MCF 10A (cell line): ENCODE measurements around the gene RASA2. TPM values are rescaled to one million over a fixed set of nuclear protein-coding genes. Genes with fewer than 3 reads are reported as not detected.

Experiments
- BruUV-seq: library from RNA; stranded (reverse); fragments of 400-500 nt; replicated peaks from 2 replicates; lab custom pipeline; 2021; lab: Mats Ljungman, UMichigan
- CTCF ChIA-PET: fragments of 300-600 bp; sonication (Branson Sonifier 250); formaldehyde crosslinking; extraction: SDS; loops from one replicate; lab custom pipeline; 2021; ENCODE audit warnings: antibody characterized with exemption, inconsistent platforms; lab: Yijun Ruan, JAX
- POLR2A ChIA-PET: fragments of 300-600, 350-650 bp; sonication (Branson Sonifier 250); formaldehyde crosslinking; extraction: SDS; loops from one replicate; lab custom pipeline; 2020; ENCODE audit warnings: antibody characterized with exemption, inconsistent platforms; lab: Yijun Ruan, JAX
- DNase-seq: peaks from one replicate; pipeline ENCODE4 v3.0.0-alpha.2; 2018; ENCODE audit not compliant: unreplicated experiment
- H3K27ac Mint-ChIP-seq: one replicate; pipeline ENCODE4 v1.8.0; 2022; ENCODE audit warnings: mild to moderate bottlenecking, low read depth, mixed read lengths; ENCODE audit not compliant: unreplicated experiment
- H3K27me3 Mint-ChIP-seq: one replicate; pipeline ENCODE4 v1.8.0; 2022; ENCODE audit warnings: mixed read lengths; ENCODE audit not compliant: insufficient read depth, unreplicated experiment
- H3K36me3 Mint-ChIP-seq: one replicate; pipeline ENCODE4 v1.8.0; 2022; ENCODE audit warnings: mild to moderate bottlenecking, moderate library complexity, mixed read lengths; ENCODE audit not compliant: insufficient read depth, unreplicated experiment
- H3K4me1 Mint-ChIP-seq: one replicate; pipeline ENCODE4 v1.8.0; 2022; ENCODE audit warnings: mixed read lengths; ENCODE audit not compliant: insufficient read depth, unreplicated experiment
- H3K4me3 Mint-ChIP-seq: one replicate; pipeline ENCODE4 v1.8.0; 2022; ENCODE audit warnings: mild to moderate bottlenecking, moderate library complexity, mixed read lengths; ENCODE audit not compliant: unreplicated experiment
- H3K9me3 Mint-ChIP-seq: one replicate; pipeline ENCODE4 v1.8.0; 2022; ENCODE audit warnings: mixed read lengths; ENCODE audit not compliant: unreplicated experiment
- intact Hi-C: fragments of 100-400 bp; cut with micrococcal nuclease; formaldehyde crosslinking; loops from 2 replicates; pipeline ENCODE4 v1.14.1; 2022
- total RNA-seq: library from RNA; stranded (reverse); gene quantifications from 2 replicates; pipeline ENCODE4 v1.2.3, GENCODE V29; 2022
- TF ChIP-seq, protein P1 (sequence below): fragments of 200-600 bp; IDR thresholded peaks from one replicate; pipeline ENCODE4 v1.8.0; 2022; ENCODE audit warnings: antibody characterized with exemption, mild to moderate bottlenecking; ENCODE audit not compliant: unreplicated experiment

RASA2 gene
- total RNA-seq, 1 experiment from 2014 or later, result 19.5 TPM

DNA sequence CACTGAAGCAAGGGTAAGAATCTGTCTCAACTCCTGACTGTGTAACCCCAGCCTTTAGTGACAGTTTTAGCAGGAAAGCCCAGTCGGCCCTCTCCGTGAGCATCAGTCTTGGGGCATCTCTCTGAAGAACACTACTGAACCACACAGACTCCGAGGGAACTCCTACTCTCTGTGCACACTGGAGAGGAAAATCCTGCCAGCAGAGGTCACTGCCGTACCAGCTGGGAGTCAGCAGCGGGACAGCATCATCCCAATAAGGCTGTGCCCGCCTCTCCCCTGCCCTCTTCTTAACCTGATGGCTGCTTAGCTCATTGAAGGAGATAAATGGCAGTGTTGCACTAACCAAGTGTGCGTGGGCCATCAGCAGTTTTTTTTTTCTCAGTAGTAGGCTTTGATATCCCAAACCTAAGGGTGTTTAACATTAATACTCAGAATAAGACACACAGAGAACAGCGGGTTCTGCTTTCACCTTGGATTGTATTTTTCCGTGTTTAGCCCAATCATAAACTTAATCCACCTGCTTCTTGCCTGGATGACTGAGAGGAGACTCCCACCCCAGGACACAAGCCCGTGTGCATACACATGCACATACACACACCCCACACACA is 26.6 kb upstream of the RASA2 start:
- Mint-ChIP-seq H3K4me3 (no peak overlapping the region), H3K27me3 (no peaks in the 10 kb centered on the region), H3K9me3 (no peaks in the 10 kb centered on the region), H3K27ac (no peak overlapping the region), H3K36me3 (no peaks in the 10 kb centered on the region), H3K4me1 (no peaks in the 10 kb centered on the region)
- intact Hi-C loops, result loop anchor here (1.0 kb wide), 5 partner anchors 101 to 538 kb away; partner anchors contain the start of gene RNF7
- peak; percentile 88 for DNase-seq
- no TSS peak for BruUV-seq
- POLR2A ChIA-PET, result interaction anchor here (0.6 to 2.8 kb wide), 5 partner anchors 9 to 542 kb away, joined by 3 to 16 read pairs (median 3); partner anchors contain the start of gene RASA2
- TF ChIP-seq, protein P1, sequence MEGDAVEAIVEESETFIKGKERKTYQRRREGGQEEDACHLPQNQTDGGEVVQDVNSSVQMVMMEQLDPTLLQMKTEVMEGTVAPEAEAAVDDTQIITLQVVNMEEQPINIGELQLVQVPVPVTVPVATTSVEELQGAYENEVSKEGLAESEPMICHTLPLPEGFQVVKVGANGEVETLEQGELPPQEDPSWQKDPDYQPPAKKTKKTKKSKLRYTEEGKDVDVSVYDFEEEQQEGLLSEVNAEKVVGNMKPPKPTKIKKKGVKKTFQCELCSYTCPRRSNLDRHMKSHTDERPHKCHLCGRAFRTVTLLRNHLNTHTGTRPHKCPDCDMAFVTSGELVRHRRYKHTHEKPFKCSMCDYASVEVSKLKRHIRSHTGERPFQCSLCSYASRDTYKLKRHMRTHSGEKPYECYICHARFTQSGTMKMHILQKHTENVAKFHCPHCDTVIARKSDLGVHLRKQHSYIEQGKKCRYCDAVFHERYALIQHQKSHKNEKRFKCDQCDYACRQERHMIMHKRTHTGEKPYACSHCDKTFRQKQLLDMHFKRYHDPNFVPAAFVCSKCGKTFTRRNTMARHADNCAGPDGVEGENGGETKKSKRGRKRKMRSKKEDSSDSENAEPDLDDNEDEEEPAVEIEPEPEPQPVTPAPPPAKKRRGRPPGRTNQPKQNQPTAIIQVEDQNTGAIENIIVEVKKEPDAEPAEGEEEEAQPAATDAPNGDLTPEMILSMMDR, result peak; percentile 89
- CTCF ChIA-PET, result interaction anchor here (0.5 to 11.3 kb wide), 51 partner anchors 8 to 555 kb away, joined by 3 to 392 read pairs (median 3); no protein-coding TSS in a partner anchor

DNA sequence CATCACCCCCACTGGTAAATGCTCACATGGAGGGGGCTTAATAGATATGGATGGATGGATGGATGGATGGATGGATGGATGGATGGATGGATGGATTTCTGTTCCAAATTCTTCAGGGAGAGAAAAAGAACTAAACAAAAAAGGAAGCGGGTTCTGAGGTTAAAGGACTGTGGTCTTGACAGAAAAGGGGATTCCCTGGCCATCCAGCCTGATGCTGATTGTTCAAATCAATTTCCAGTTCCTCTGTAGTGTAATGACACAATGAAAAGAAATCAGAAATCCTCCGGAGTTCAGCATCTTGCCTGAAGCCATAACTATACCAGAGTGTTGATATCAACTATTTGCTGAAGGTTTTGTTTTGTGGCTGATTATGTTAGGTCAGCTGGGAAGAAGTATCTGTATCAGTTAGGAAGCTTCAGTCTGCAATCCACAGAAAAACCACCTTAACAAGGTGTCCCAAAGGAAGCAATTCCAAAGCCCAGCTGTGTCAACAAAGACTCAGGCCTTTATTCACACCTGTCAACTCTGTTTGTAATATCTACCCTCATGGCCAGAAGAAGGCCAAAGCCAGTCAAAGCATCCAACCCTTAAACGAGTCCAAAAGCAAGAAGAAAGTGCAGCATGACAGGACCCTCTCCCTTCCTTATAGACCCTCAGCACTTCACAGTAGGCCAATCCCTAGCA is 24.5 kb upstream of the RASA2 start:
- no peak overlapping the region for H3K27ac Mint-ChIP-seq
- H3K27me3 Mint-ChIP-seq, result no peaks in the 10 kb centered on the region
- H3K4me1 Mint-ChIP-seq, result no peaks in the 10 kb centered on the region
- H3K9me3 Mint-ChIP-seq, result no peaks in the 10 kb centered on the region
- no peak for DNase-seq
- no peak overlapping the region for H3K4me3 Mint-ChIP-seq
- intact Hi-C loops, result no loop called here
- no TSS peak for BruUV-seq
- CTCF ChIA-PET, result interaction anchor here (0.9 to 11.3 kb wide), 6 partner anchors 8 to 154 kb away, joined by 3 to 392 read pairs (median 6); no protein-coding TSS in a partner anchor
- TF ChIP-seq, protein P1, result no peak
- POLR2A ChIA-PET, result interaction anchor here (0.9 to 2.8 kb wide), 2 partner anchors 25 to 98 kb away, joined by 5 to 16 read pairs; no protein-coding TSS in a partner anchor
- H3K36me3 Mint-ChIP-seq, result no peaks in the 10 kb centered on the region

DNA sequence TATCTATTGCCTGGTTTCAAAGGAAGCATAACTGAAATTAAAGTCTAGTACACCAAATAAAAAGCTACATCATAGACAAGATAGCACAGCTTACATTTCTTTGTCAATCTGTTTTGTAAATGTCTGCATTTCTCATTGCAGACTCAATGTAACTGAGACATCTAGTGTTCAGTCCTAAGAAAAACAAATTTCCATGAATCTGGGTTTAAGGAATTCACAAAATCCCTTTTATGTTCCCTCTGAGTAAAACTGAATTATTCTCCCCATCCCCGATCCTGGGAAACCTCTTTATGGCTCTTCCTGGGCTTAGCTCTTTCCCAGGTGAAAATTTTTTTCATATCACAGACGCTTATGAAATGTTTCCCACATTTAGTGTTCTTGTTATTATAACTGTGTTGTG is 21.6 kb upstream of the RASA2 start:
- H3K27me3 Mint-ChIP-seq, result no peaks in the 10 kb centered on the region
- H3K9me3 Mint-ChIP-seq, result peaks cover 8% of the 10 kb centered on the region
- DNase-seq, result no peak
- CTCF ChIA-PET, result interaction anchor here (0.6 to 1.7 kb wide), 20 partner anchors 10 to 1006 kb away, joined by 3 to 13 read pairs (median 4); no protein-coding TSS in a partner anchor
- TF ChIP-seq, protein P1, result peak; percentile 8
- no peak overlapping the region for H3K27ac Mint-ChIP-seq
- H3K4me1 Mint-ChIP-seq, result no peaks in the 10 kb centered on the region
- BruUV-seq, result no TSS peak
- POLR2A ChIA-PET, result interaction anchor here (0.6 to 1.3 kb wide), 8 partner anchors 10 to 158 kb away, joined by 3 to 5 read pairs (median 4); no protein-coding TSS in a partner anchor
- intact Hi-C loops, result no loop called here
- no peaks in the 10 kb centered on the region for H3K36me3 Mint-ChIP-seq
- no peak overlapping the region for H3K4me3 Mint-ChIP-seq

DNA sequence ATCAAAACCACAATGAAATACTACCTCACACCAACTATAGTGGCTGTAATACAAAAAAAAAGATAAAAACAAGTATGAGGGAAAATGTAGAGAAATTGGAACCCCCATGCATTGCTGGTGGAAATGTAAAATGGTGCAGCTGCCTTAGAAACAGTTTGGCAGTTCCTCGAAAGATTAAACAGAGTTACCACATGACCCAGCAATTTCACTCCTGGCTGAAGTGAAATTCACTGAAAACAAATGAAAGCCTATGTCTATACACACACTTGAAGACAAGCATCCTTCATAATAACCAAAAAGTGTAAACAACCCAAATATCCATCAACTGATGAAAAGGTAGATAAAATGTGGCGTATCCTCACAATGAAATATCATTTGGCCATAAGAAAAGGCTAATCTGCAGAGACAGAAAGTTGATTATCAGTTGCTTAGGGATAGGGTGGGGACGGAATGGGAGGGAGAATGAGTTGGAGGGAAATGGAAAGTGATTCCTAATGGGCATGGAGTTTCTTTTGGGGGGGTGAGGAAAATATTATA is 20.1 kb upstream of the RASA2 start:
- CTCF ChIA-PET, result interaction anchor here (0.9 kb wide), 1 partner anchor 93 kb away, joined by 3 read pairs; no protein-coding TSS in a partner anchor
- Mint-ChIP-seq H3K27ac (no peak overlapping the region), H3K9me3 (peaks cover 8% of the 10 kb centered on the region), H3K4me1 (no peaks in the 10 kb centered on the region), H3K27me3 (no peaks in the 10 kb centered on the region), H3K4me3 (no peak overlapping the region), H3K36me3 (no peaks in the 10 kb centered on the region)
- intact Hi-C loops, result no loop called here
- POLR2A ChIA-PET, result interaction anchor here (0.6 kb wide), 2 partner anchors 153 to 371 kb away, joined by 3 read pairs; no protein-coding TSS in a partner anchor
- TF ChIP-seq, protein P1, result no peak
- no TSS peak for BruUV-seq
- no peak for DNase-seq
